GM12878 (cell line): ENCODE measurements around the gene GPR176. TPM values are rescaled to one million over a fixed set of nuclear protein-coding genes. Genes with fewer than 3 reads are reported as not detected.

Source experiments
- BMI1 ChIP-seq: fragments of 450-650 bp; IDR thresholded peaks from 2 replicates; pipeline ENCODE4 v1.6.1; 2016; ENCODE audit warnings: mild to moderate bottlenecking, moderate library complexity, borderline replicate concordance
- CBX5 ChIP-seq: sonication (generic); IDR thresholded peaks from 2 replicates; pipeline ENCODE4 v1.6.1; 2016; ENCODE audit warnings: low read depth, moderate library complexity, mild to moderate bottlenecking, inconsistent platforms
- CREB1 ChIP-seq: IDR thresholded peaks from 2 replicates; pipeline ENCODE4 v1.6.1; 2012; ENCODE audit warnings: low read depth, mild to moderate bottlenecking, inconsistent platforms
- E2F8 ChIP-seq: fragments of 450-650 bp; IDR thresholded peaks from 2 replicates; pipeline ENCODE4 v1.6.1; 2018; ENCODE audit warnings: mild to moderate bottlenecking, low read depth, moderate library complexity; ENCODE audit not compliant: partially characterized antibody
- EED ChIP-seq: sonication (generic); IDR thresholded peaks from 2 replicates; pipeline ENCODE4 v1.6.1; 2016; ENCODE audit warnings: antibody characterized with exemption, low read depth
- EGR1 ChIP-seq, 2 experiments: IDR thresholded peaks; 1 replicate in 1 of 2; 2 replicates in 1 of 2; pipeline ENCODE4 v1.6.1; 2011 to 2012; ENCODE audit warnings: low read depth in 2 of 2, low read length in 2 of 2, borderline replicate concordance in 1 of 2, mild to moderate bottlenecking in 1 of 2, moderate library complexity in 1 of 2
- ELK1 ChIP-seq: IDR thresholded peaks from 2 replicates; pipeline ENCODE4 v1.6.1; 2012; ENCODE audit warnings: low read depth, low read length, improper control_type of control experiment
- HDAC6 ChIP-seq: fragments of 200-600 bp; sonication (generic); IDR thresholded peaks from one replicate; pipeline ENCODE4 v1.8.0; 2017; ENCODE audit warnings: antibody characterized with exemption; ENCODE audit not compliant: unreplicated experiment
- LARP7 ChIP-seq: fragments of 450-650 bp; IDR thresholded peaks from 2 replicates; pipeline ENCODE4 v1.6.1; 2017; ENCODE audit warnings: mild to moderate bottlenecking
- NBN ChIP-seq: fragments of 450-650 bp; IDR thresholded peaks from 2 replicates; pipeline ENCODE4 v1.6.1; 2016
- NRF1 ChIP-seq: conservative IDR thresholded peaks from 2 replicates; pipeline ENCODE4 v1.6.1; 2011; ENCODE audit warnings: mild to moderate bottlenecking, low read depth, low read length, improper control_type of control experiment
- RCOR1 ChIP-seq: conservative IDR thresholded peaks from 2 replicates; pipeline ENCODE4 v1.6.1; 2012; ENCODE audit warnings: low read depth, low read length, improper control_type of control experiment
- RELB ChIP-seq: fragments of 450-650 bp; IDR thresholded peaks from 2 replicates; pipeline ENCODE4 v1.6.1; 2017; ENCODE audit warnings: low read depth, mild to moderate bottlenecking, moderate library complexity
- SIX5 ChIP-seq: IDR thresholded peaks from 2 replicates; pipeline ENCODE4 v1.6.1; 2011; ENCODE audit warnings: mild to moderate bottlenecking, low read depth, low read length, moderate library complexity; ENCODE audit not compliant: severe bottlenecking
- SMC3 ChIP-seq: IDR thresholded peaks from 2 replicates; pipeline ENCODE4 v1.6.1; 2011; ENCODE audit warnings: low read length, improper control_type of control experiment, borderline replicate concordance
- SPI1 ChIP-seq: IDR thresholded peaks from 2 replicates; pipeline ENCODE4 v1.6.1; 2011; ENCODE audit warnings: low read depth, mild to moderate bottlenecking, low read length, moderate library complexity, borderline replicate concordance; ENCODE audit not compliant: insufficient read depth
- STAT1 ChIP-seq: fragments of 450-650 bp; conservative IDR thresholded peaks from 2 replicates; pipeline ENCODE4 v1.6.1; 2014; ENCODE audit warnings: antibody characterized with exemption, mild to moderate bottlenecking
- STAT3 ChIP-seq: IDR thresholded peaks from 2 replicates; pipeline ENCODE4 v1.6.1; 2011; ENCODE audit warnings: low read depth, low read length, improper control_type of control experiment
- SUZ12 ChIP-seq: fragments of 200-600 bp; sonication (generic); IDR thresholded peaks from one replicate; pipeline ENCODE4 v1.6.1; 2018; ENCODE audit warnings: antibody characterized with exemption, mild to moderate bottlenecking; ENCODE audit not compliant: unreplicated experiment
- WRNIP1 ChIP-seq: IDR thresholded peaks from 2 replicates; pipeline ENCODE4 v1.6.1; 2011; ENCODE audit warnings: low read depth, low read length, improper control_type of control experiment, borderline replicate concordance
- ZNF207 ChIP-seq: fragments of 450-650 bp; IDR thresholded peaks from 2 replicates; pipeline ENCODE4 v1.6.1; 2014; ENCODE audit warnings: antibody characterized with exemption, mild to moderate bottlenecking, borderline replicate concordance
- polyA plus RNA-seq, 11 experiments: library from polyadenylated mRNA; depleted of rRNA in 4 of 11; unstranded in 6 of 11; stranded (reverse) in 5 of 11; fragments of >200 nt; fragmentation: Nextera tagmentation in 4 of 11; fragmentation: Illumina TruSeq in 1 of 11; extraction: Ambion mirVana in 4 of 11; extraction: Trizol in 1 of 11; gene quantifications; 1 replicate in 1 of 11; 2 replicates in 10 of 11; pipeline versions ENCODE4 v1.2.1 to v1.2.3, GENCODE V29; 2011 to 2016; ENCODE audit warnings: inconsistent platforms in 2 of 11, missing spikeins in 2 of 11, low read depth in 1 of 11
- total RNA-seq, 4 experiments: library from RNA; depleted of rRNA in 3 of 4; stranded (reverse); fragments of >200 nt in 3 of 4; fragmentation: Illumina TruSeq in 1 of 4; extraction: Trizol in 1 of 4; gene quantifications; 2 replicates each; pipeline versions ENCODE4 v1.2.1 to v1.2.3, GENCODE V29; 2013 to 2021

The GPR176 gene
- total and polyA plus RNA-seq, 10 of the 15 experiments (the other 5 are each of a cell fraction or from before 2014, with no cell fraction given): 0.02 to 0.33 (median 0.16) TPM; not detected in 4

GRCh38 chr15:39920510-39921273 lies 626 bp upstream of the GPR176 start (continued):
- no peak for TF ChIP-seq E2F8
- no peak for TF ChIP-seq CBX5
- TF ChIP-seq EGR1 (IDR thresholded peaks at IDR 0.05; ENCODE audit: borderline replicate concordance in 1 of 2, low read depth in 2 of 2, low read length in 2 of 2): peak in 1 of 2 experiments; percentile 81; a peak in 1 of 3 replicates
- 0 out of 2 replicates have a peak, but pooled peaks have one; percentile 10 for TF ChIP-seq RCOR1
- no peak for TF ChIP-seq HDAC6
- no peak for TF ChIP-seq EED
- no peak for TF ChIP-seq BMI1
- TF ChIP-seq NBN: 0 out of 2 replicates have a peak, but pooled peaks have one; percentile 34
- TF ChIP-seq RELB: 0 out of 2 replicates have a peak, but pooled peaks have one; percentile 16
- TF ChIP-seq ZNF207: 0 out of 2 replicates have a peak, but pooled peaks have one; percentile 14
- TF ChIP-seq SPI1: no peak
- TF ChIP-seq NRF1: 0 out of 2 replicates have a peak, but pooled peaks have one; percentile 15
- TF ChIP-seq CREB1: 0 out of 2 replicates have a peak, but pooled peaks have one; percentile 15
- TF ChIP-seq ELK1: no peak
- no peak for TF ChIP-seq SMC3
- TF ChIP-seq WRNIP1: 0 out of 2 replicates have a peak, but pooled peaks have one; percentile 35
- no peak for TF ChIP-seq STAT1
- TF ChIP-seq LARP7: peak; percentile 64; the same call in 1 of the 2 replicates
- TF ChIP-seq STAT3: no peak
- no peak for TF ChIP-seq SIX5
- no peak for TF ChIP-seq SUZ12
